ENCODE measurements around the gene RBM15.
A peak's percentile ranks its signal among the peaks of the same experiment; 100 is the strongest.

The RBM15 gene

GRCh38 chr1:110321846-110322245, 17.3 kb upstream of the RBM15 start:
- no peak for DNase-seq

- DNase-seq = no peak
These were observed 14.5 kb upstream of the RBM15 start for GRCh38 chr1:110324667-110325066.

GRCh38 chr1:110326826-110327225, 12.4 kb upstream of the RBM15 start:
- DNase-seq = no peak

GRCh38 chr1:110328274-110328673, 10.9 kb upstream of the RBM15 start:
- DNase-seq = no peak

GRCh38 chr1:110328700-110329099, 10.5 kb upstream of the RBM15 start:
- DNase-seq = no peak

- no peak for DNase-seq
These were observed 3.9 kb upstream of the RBM15 start for GRCh38 chr1:110335265-110335664.

GRCh38 chr1:110336300-110337039, 2.7 kb upstream of the RBM15 start:
- DNase-seq = peak in 1 of 2 experiments; percentile 54

GRCh38 chr1:110337704-110338308, 1.4 kb upstream of the RBM15 start:
- peak; percentile 34 to 51 for DNase-seq

- peak; percentile 95 to 97 for DNase-seq
These were observed 780 bp upstream of the RBM15 start for GRCh38 chr1:110338309-110338885.

- peak in 1 of 2 experiments; percentile 55 for DNase-seq
These were observed 430 bp downstream of the RBM15 start for GRCh38 chr1:110339407-110340206.

- DNase-seq = no peak
These were observed 961 bp downstream of the RBM15 start for GRCh38 chr1:110340207-110340468.

GRCh38 chr1:110341146-110341871, 2.1 kb downstream of the RBM15 start:
- no peak for DNase-seq

GRCh38 chr1:110341872-110342331, 2.7 kb downstream of the RBM15 start:
- no peak for DNase-seq

GRCh38 chr1:110343249-110343648, 4.1 kb downstream of the RBM15 start:
- DNase-seq = no peak

GRCh38 chr1:110344152-110344551, 5.0 kb downstream of the RBM15 start:
- no peak for DNase-seq

GRCh38 chr1:110345480-110345879, 6.3 kb downstream of the RBM15 start:
- no peak for DNase-seq

GRCh38 chr1:110346690-110347089, 7.5 kb downstream of the RBM15 start:
- DNase-seq = no peak

GRCh38 chr1:110347182-110347893, 8.2 kb downstream of the RBM15 start:
- no peak for DNase-seq

- DNase-seq = no peak
These were observed 8.9 kb downstream of the RBM15 start for GRCh38 chr1:110348050-110348449.

GRCh38 chr1:110348771-110349170, 9.6 kb downstream of the RBM15 start:
- DNase-seq = no peak

- no peak for DNase-seq
These were observed 11.2 kb downstream of the RBM15 start for GRCh38 chr1:110350360-110350759.

- no peak for DNase-seq
These were observed 16.1 kb downstream of the RBM15 start for GRCh38 chr1:110355321-110355720.

Measured in NCI-H446 (cell line).